Ovary (tissue), 9 donors: Measurements from ENCODE around the gene CUL4A. TPM values are rescaled to one million over a fixed set of nuclear protein-coding genes. Genes with fewer than 3 reads are reported as not detected.

Experiments used
- DNase-seq, 5 donors: peaks; one replicate each; pipeline ENCODE4 v3.0.0-alpha.2; 2019 to 2020
- H3K27ac ChIP-seq, 2 donors: fragments of 200-600 bp; one replicate each; pipeline versions ENCODE4 v1.5.1 to v1.8.0; 2019 to 2022
- H3K27me3 ChIP-seq: fragments of 200-600 bp; one replicate; pipeline ENCODE4 v1.8.0; 2022
- H3K36me3 ChIP-seq: fragments of 200-600 bp; sonication (generic); one replicate; pipeline ENCODE4 v1.5.1; 2019
- H3K4me1 ChIP-seq: one replicate; pipeline ENCODE4 v1.8.1; 2013; ENCODE audit warnings: mild to moderate bottlenecking, moderate library complexity; ENCODE audit not compliant: insufficient read depth
- H3K4me3 ChIP-seq: fragments of 200-600 bp; sonication (generic); one replicate; pipeline ENCODE4 v1.5.1; 2017
- H3K9me3 ChIP-seq, 2 donors: fragments of 200-600 bp in 1 of 2; sonication (generic) in 1 of 2; one replicate each; pipeline versions ENCODE4 v1.5.1 to v1.8.1; 2013 to 2019; ENCODE audit warnings: mild to moderate bottlenecking in 1 of 2, moderate library complexity in 1 of 2
- EP300 ChIP-seq: sonication (generic); formaldehyde crosslinking; IDR thresholded peaks from one replicate; pipeline ENCODE4 v1.6.1; 2017; ENCODE audit warnings: antibody characterized with exemption
- POLR2A ChIP-seq: fragments of 450-650 bp; IDR thresholded peaks from one replicate; pipeline ENCODE4 v1.6.1; 2017; ENCODE audit warnings: antibody characterized with exemption, mild to moderate bottlenecking, moderate library complexity
- WGBS, 3 donors: extraction: QIAGEN DNeasy Blood & Tissue Kit in 1 of 3; methylation state at CpG; one replicate each; pipeline versions ENCODE4 v1.1.5 to v1.1.7; 2013 to 2017; 5-methylcytosine and 5-hydroxymethylcytosine counted together
- intact Hi-C, 4 donors: fragments of 100-400 bp; cut with DNase I; formaldehyde crosslinking; loops; one replicate each; pipeline versions ENCODE4 v1.11.0 to v1.15.1; 2022 to 2023
- polyA plus RNA-seq, 2 donors: library from polyadenylated mRNA; stranded (reverse); fragments of 200-250 nt in 1 of 2; fragments of 350-450 nt in 1 of 2; fragmentation: Illumina TruSeq in 1 of 2; extraction: RNeasy Lipid Tissue Mini Kit (QIAGEN cat#74804) in 1 of 2; gene quantifications; one replicate each; pipeline ENCODE4 v1.2.3, GENCODE V29; 2013 to 2014
- total RNA-seq, 7 donors: library from RNA; depleted of rRNA in 2 of 7; stranded (reverse); fragments of >200 nt in 2 of 7; fragmentation: NEBNext Ultra II Directional in 3 of 7; extraction: Animal tissue kit (Norgen Biotek cat#: 25700) in 3 of 7; gene quantifications; one replicate each; pipeline versions ENCODE4 v1.1.0 to v1.2.4, GENCODE V29; 2016 to 2023
- TF ChIP-seq, protein P1 (sequence below), 3 donors: fragments of 450-650 bp in 2 of 3; fragments of 200-600 bp in 1 of 3; IDR thresholded peaks; one replicate each; pipeline versions ENCODE4 v1.5.1 to v1.8.0; 2016 to 2022; ENCODE audit warnings: antibody characterized with exemption in 3 of 3, mild to moderate bottlenecking in 1 of 3
- donor health status: DM: no; HTN: no; CAD: no; lungs with moderate emphysema.
- donor health status: DM: no; HTN: no; CAD: no.
- donor health status: Bipolar disorder and iron deficiency.
- donor health status: DM: yes; HTN: yes; CAD: no.
- donor health status: DM: no; HTN: no; CAD: no.
- donor health status: DM: yes; HTN: yes; CAD: no.

The CUL4A gene
- total and polyA plus RNA-seq, 9 donors: 24.0 to 66.4 (median 43.5) TPM

DNA sequence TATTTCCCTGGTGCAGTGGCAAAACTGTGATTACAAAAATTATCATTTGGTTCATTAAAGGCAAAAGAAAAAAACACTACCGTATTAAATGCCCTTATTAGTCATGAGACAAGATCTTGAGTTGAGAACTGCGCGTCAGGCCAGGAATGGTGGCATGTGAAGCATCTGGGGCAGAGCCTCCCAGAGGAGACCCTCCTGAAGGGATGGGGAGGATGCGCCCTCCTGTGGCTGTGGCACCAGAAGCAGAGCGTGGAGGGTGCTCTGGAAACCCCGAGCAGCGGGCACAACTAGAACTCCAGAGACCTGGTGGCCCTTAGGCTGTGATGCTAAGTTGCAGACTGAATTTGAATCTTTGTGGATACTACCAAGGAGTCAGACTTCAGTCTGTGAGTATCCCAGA is 11.5 kb downstream of the CUL4A start:
- Histone ChIP-seq H3K9me3 (no peaks in the 10 kb centered on the region), H3K36me3 (no peaks in the 10 kb centered on the region), H3K27ac (no peak overlapping the region), H3K27me3 (no peaks in the 10 kb centered on the region), H3K4me3 (no peak overlapping the region), H3K4me1 (peaks cover 4% of the 10 kb centered on the region)
- DNase-seq: no peak
- intact Hi-C loops: no loop called here
- 89 to 94% (median 90%) methylated on average over 7 of the region's 7 CpGs for WGBS, 3 donors
- TF ChIP-seq EP300 (no peak), POLR2A (no peak)
- TF ChIP-seq, protein P1, sequence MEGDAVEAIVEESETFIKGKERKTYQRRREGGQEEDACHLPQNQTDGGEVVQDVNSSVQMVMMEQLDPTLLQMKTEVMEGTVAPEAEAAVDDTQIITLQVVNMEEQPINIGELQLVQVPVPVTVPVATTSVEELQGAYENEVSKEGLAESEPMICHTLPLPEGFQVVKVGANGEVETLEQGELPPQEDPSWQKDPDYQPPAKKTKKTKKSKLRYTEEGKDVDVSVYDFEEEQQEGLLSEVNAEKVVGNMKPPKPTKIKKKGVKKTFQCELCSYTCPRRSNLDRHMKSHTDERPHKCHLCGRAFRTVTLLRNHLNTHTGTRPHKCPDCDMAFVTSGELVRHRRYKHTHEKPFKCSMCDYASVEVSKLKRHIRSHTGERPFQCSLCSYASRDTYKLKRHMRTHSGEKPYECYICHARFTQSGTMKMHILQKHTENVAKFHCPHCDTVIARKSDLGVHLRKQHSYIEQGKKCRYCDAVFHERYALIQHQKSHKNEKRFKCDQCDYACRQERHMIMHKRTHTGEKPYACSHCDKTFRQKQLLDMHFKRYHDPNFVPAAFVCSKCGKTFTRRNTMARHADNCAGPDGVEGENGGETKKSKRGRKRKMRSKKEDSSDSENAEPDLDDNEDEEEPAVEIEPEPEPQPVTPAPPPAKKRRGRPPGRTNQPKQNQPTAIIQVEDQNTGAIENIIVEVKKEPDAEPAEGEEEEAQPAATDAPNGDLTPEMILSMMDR (IDR thresholded peaks at IDR 0.05): no peak

DNA sequence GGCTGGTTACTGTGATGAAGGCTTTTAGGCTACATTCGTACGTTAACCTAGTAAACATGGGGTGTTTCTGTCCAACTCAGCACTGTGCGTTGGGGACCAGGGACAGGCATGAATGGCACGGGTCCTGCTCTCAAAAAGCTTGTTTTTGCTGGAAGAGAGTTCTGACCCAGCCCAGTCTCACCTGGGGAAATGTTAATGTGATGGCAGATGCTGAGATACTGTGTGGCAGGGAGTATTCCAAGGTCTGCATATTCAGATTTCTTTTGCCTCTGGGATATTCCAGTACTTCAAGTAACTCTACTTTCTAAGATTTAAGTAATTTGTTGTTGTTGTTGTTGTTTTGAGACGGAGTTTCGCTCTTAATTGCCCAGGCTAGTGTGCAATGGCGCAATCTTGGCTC is 13.7 kb downstream of the CUL4A start:
- 95 to 98% (median 95%) methylated on average over 7 of the region's 7 CpGs for WGBS, 3 donors
- DNase-seq: no peak
- H3K4me1 ChIP-seq: no peaks in the 10 kb centered on the region
- intact Hi-C loops: no loop called here
- H3K27me3 ChIP-seq: no peaks in the 10 kb centered on the region
- H3K9me3 ChIP-seq: no peaks in the 10 kb centered on the region
- no peak overlapping the region for H3K27ac ChIP-seq
- H3K4me3 ChIP-seq: no peak overlapping the region
- H3K36me3 ChIP-seq: no peaks in the 10 kb centered on the region
- TF ChIP-seq, protein P1 (IDR thresholded peaks at IDR 0.05): no peak
- no peak for TF ChIP-seq POLR2A
- no peak for TF ChIP-seq EP300

DNA sequence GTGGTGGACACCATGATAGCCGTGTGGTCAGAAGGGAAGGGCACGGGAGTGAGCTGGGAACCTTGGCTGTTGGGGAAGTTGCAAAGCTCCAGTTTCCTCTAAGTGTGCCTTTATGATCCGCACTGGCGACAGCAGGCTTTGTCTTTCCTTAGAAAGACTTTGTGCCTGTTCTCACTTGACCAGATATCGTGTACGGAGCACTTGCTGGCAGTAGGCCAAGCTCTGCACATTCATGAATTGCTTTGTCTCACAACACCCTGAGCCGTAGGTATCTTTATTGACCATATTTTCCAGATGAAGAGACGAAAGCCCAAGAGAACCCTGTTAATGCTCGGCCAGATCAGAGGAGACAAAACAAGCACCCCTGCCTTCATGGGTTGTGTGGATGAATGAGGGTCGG is 15.1 kb downstream of the CUL4A start:
- intact Hi-C loops: no loop called here
- Histone ChIP-seq H3K36me3 (no peaks in the 10 kb centered on the region), H3K27me3 (no peaks in the 10 kb centered on the region), H3K4me1 (no peaks in the 10 kb centered on the region), H3K9me3 (no peaks in the 10 kb centered on the region), H3K4me3 (no peak overlapping the region), H3K27ac (no peak overlapping the region)
- DNase-seq: no peak
- WGBS, 3 donors: 88 to 90% (median 88%) methylated on average over 10 of the region's 10 CpGs
- TF ChIP-seq, protein P1 (IDR thresholded peaks at IDR 0.05): no peak
- no peak for TF ChIP-seq EP300
- no peak for TF ChIP-seq POLR2A

DNA sequence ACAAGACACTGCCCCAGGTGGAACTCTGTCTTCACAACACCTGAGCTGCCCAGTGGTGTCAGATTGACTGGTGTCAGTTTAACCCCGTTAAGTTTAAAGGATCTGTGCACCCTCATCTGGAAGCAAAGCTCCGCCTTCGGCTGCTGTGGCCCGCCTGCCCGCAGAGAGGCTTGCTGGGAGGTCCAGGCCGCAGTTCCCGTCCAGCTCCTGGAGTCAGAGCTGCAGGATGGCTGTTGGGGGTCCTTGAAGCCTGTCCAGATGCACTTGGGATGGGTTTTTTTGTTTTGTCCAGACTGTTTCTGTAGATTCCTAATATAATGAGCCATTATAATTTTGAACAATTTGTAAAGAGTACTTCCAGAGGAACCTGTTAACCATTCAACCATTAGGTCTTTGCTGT is 16.1 kb downstream of the CUL4A start:
- TF ChIP-seq, protein P1 (IDR thresholded peaks at IDR 0.05): no peak
- TF ChIP-seq EP300 (no peak), POLR2A (no peak)
- Histone ChIP-seq H3K36me3 (no peaks in the 10 kb centered on the region), H3K9me3 (no peaks in the 10 kb centered on the region), H3K27me3 (no peaks in the 10 kb centered on the region), H3K4me3 (no peak overlapping the region), H3K27ac (no peak overlapping the region), H3K4me1 (no peaks in the 10 kb centered on the region)
- intact Hi-C loops: no loop called here
- no peak for DNase-seq
- 88 to 89% (median 89%) methylated on average over 7 of the region's 7 CpGs for WGBS, 3 donors
